ENCODE results near the gene PRR12.
"Not testable (repeated sequence)": the region's sequence is repeated elsewhere in the genome, so short reads cannot be mapped to it uniquely, and the experiment has no call there.

Gene PRR12

DNA sequence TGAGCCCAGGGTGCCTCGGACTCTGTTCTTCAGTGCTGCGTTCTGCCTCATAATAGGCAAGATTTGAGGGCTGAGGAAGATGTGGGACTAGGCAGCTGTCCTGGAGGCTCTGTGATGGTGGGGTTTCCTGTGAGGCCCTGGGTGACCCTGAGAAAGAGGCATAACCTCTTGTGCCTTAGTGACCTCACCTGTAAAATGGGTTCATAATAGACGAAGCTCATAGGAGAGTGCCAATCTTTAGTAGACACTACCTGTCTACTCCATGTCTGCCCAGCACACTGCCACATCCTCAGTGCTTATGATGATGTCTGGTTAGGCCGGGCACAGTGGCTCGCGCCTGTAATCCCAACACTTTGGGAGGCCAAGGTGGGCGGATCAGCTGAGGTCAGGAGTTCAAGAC is 25.6 kb downstream of the PRR12 start:
- no peak for DNase-seq (ENCODE audit: low read depth)

DNA sequence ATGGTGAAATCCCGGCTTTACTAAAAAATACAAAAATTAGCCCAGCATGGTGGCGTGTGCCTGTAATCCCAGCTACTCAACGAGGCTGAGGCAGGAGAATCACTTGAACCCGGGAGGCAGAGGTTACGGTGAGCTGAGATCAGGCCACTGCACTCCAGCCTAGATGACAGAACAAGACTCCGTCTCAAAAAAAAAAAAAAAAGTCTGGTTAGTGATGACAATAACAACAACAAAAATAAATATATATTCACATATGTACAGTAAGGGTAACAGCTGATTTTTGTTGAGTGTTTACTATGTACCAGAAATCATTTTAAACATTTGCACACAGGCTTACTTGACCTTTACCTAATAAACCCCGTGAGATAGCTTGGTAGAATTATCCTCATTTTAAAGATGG is 26.0 kb downstream of the PRR12 start:
- DNase-seq (ENCODE audit: low read depth): no peak

DNA sequence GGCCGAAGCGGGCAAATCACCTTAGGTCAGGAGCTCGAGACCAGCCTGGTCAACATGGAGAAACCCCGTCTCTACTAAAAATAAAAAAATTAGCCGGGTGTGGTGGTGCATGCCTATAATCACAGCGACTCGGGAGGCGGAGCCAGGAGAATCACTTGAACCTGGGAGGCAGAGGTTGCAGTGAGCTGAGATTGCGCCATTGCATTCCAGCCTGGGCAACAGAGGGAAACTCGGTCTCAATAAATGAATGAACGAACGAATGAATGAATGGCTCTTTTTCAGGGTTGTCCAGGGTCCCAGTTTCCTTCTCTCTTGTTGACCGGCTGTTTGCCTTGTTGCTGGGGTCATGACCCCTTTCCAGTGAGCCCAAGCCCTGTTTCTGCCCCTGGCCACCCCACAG is 26.9 kb downstream of the PRR12 start:
- DNase-seq (ENCODE audit: low read depth): not testable (repeated sequence)

GRCh38 chr19:49624967-49625910 is 34.3 kb downstream of the PRR12 start:
- DNase-seq (ENCODE audit: low read depth): no peak

GRCh38 chr19:49626226-49626625 is 35.2 kb downstream of the PRR12 start:
- DNase-seq (ENCODE audit: low read depth): no peak

DNA sequence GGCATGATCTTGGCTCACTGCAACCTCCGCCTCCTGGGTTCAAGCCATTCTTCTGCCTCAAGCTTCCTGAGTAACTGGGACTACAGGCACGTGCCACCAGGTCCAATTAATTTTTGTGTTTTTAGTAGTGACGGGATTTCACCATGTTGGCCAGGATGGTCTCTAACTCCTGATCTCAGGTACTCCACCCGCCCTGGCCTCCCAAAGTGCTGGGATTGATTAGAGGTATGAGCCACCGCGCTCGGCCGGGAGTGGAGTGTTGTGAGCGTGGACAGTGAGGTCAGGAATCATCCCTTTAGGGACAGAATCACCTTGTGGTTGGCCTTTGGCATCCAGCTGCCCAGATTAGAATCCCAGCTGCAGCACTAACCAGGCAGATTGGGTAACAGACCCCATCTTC is 38.7 kb downstream of the PRR12 start:
- DNase-seq (ENCODE audit: low read depth): no peak

DNA sequence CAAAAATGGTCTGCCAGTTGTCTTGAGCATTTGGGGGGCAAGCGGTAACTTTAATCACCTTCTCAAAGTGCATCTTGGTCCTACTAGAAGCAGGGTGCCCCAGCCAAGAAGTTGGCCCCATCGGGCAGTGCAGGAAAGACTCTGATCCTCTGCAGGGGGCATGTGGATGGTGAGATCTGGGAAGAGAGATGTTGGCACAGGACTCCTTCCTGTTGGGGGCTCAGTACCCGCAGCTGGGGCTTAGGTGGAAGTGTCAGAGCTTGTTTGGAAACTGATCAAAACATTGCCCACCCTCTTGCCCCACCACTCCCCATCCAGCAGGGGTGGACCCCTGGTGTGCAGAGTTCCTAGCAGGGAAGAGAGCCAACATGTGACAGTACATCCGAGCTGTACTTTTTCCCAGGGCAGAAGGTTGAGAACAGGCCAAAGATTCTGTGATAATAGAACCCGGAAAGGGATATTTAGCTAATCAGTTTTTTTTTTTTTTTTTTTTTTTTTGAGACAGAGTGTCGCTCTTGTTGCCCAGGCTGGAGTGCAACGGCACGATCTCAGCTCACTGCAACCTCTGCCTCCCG is 40.1 kb downstream of the PRR12 start:
- no peak for DNase-seq (ENCODE audit: low read depth)

DNA sequence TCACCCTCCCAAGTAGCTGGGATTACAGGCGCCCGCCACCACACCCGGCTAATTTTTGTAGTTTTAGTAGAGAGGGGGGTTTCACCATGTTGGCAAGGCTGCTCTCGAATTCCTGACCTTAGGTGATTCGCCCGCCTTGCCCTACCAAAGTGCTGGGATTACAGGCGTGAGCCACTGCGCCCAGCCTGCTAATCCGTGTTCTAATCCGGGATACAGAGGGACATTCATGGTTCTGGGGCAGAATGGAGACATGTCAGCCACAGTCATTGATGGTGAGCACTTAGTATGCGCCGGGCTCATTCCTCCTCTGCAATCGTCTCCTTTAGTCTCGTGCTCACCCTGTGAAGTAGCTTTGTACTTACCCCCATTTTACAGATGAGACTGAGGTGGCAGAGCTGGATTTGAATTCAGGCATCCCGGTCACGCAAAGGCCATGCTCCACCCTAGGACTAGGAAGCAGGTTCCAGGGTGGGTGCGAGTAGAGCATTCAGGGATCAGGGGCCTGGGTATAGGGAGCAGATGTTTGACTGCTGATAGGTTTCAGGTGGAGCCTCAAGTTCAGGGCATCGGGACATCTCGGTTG is 40.7 kb downstream of the PRR12 start:
- DNase-seq (ENCODE audit: low read depth): no peak

DNA sequence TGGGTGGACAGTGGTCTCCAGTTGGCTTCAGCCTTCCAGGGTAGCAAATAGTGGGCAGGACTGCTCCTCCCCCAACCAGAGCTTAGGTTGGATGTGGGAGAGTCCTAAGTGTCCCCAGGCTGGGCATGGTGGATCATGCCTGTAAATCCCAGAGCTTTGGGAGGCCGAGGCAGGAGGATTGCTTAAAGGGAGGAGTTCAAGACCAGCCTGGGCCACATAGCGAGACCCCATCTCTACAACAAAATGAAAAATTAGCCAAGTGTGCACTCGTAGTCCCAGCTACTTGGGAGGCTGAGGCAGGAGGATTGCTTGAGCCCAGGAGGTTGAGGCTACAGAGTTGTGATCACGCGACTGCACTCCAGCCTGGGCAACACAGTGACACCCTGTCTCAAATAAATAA is 41.6 kb downstream of the PRR12 start:
- DNase-seq (ENCODE audit: low read depth): no peak

DNA sequence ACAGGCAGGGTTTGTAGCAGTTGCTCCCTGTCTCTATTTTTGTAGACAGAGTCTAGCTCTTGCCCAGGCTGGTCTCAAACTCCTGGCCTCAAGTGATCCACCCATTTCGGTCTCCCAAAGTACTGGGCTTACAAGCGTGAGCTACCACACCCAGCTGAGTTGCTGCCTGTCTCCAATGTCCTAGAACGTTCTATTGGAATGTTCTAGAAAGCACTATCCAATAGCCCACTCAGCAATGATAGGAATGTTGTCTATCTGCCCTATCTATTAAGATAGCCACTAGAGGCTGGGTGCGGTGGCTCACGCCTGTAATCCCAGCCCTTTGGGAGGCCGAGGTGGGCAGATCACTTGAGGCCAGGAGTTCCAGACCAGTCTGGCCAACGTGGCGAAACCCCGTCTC is 42.3 kb downstream of the PRR12 start:
- not testable (repeated sequence) for DNase-seq (ENCODE audit: low read depth)

- DNase-seq (ENCODE audit: low read depth): no peak
These were observed 44.7 kb downstream of the PRR12 start for GRCh38 chr19:49635530-49636232.

DNA sequence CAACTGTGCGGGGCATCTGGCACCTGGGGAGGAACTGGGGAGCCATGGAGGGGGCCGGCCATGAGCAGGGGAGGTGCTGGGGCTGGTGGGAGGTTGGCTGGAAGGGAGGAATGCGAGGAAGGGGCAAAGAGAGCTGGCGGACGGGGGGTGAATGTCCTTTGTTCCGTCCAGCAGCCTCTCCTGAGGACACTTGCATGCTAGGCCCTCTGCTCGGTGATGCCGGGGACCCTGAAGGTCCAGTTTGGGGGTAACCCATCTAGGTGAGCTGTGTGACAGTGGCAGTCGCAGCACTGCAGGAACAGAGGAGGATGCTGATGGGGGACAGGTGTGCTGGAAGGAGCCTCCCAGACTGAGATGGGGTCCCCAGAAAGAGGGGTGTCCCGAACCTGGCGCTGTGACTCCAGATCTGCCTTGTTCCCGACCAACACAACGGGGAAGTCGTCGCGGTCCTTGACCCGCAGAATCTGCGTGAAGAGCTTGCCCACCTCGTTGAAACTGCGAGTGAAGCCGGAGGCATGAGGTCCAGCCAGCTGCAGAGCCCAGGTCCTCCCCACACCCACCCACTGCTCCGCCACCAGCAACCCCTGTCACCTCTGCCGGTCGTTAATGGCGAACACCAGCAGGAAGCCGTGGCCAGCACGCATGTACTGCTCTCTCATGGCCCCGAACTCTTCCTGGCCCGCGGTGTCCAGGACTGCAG is 45.4 kb downstream of the PRR12 start:
- no peak for DNase-seq (ENCODE audit: low read depth)

- DNase-seq (ENCODE audit: low read depth): no peak
These were observed 47.1 kb downstream of the PRR12 start for GRCh38 chr19:49637821-49638738.

GRCh38 chr19:49639401-49640112 is 48.6 kb downstream of the PRR12 start:
- no peak for DNase-seq (ENCODE audit: low read depth)

DNA sequence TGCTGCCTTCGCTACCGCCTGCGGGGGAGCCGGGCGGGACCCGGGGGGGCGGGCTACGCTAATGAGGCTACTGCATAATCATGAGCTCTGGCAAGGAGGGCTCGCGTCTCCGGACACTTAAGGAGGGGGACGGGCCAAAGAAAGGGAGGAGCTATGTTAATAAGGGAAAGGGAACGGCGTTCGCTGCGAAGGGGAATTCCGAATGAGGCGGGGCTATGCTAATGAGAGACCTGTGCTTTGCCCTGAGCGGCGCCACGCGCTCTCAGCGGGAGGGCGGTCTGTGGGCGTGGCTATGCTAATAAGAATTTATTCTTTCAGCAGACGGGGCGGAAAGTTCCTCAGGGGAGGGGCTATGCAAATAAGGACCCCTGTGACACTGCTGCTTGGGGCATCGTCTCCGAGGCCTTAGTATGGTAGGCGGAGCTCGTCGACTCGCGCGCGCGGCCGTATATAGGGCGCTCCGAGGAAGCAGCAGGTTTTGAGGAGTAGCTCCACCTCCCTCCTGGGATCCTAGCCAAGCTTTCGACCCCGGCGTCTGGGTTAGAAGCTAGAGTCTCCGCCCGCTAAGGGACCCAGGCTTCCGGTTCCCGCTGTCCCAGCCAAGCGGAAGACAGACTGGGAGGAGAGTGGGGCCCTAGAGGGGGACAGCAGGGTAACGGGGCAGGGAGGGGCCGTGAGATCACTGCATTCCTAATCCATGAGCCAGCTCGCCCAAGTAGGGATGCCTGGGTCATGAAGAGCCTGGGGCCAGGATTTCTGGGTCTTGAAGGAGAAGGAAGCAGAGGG is 49.3 kb downstream of the PRR12 start, which contains the start of gene RRAS:
Gene RRAS, minus strand, starts transcription at position 31 of the 786 bp plus-strand sequence. CDS start 45 bp downstream, outside the sequence.
- peak; percentile 100 for DNase-seq (ENCODE audit: low read depth)

DNA sequence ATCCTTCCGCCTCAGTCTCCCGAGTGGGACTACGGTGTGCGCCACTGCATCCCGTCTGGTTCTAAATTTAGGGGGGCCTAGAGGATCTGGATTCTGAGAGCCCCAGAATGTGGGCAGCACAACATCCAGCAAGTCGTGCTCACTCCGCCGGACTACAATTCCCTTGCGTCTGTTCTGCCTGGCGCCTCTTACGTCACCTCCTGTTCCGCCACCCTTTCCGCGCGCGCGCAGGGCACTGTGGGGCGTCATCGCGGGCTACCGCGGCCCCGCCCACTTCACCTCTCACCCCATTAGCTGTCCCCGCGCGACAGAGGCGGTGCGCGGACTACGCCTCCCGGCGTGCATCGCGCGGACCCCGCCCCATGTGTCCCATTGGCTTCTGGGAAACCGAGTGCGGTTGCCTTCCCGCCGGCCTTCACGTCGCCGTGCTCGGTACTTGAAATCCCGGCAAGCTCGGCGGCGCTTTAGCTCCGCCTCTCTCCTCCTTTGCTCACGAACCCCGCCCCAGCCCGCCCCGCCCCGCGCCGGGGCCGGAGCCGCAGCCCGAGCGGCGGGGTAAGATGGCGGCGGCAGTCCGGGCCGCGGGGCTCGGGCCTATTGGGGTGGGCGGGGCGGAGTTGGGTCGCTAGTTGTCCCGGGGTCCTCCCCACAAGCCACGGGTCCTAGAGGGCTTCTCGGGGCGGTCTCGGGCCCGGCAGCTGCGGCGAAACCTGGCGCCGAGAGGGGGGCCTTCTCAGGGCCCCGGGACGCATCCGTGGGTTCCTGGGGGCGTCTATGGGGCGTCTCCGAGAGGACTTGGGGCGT is 50.9 kb downstream of the PRR12 start, which contains the start of gene SCAF1:
Gene SCAF1, plus strand, starts transcription at position 522 of the 804 bp plus-strand sequence. CDS start 2,818 bp downstream, outside the sequence.
- DNase-seq (ENCODE audit: low read depth): peak; percentile 99

DNA sequence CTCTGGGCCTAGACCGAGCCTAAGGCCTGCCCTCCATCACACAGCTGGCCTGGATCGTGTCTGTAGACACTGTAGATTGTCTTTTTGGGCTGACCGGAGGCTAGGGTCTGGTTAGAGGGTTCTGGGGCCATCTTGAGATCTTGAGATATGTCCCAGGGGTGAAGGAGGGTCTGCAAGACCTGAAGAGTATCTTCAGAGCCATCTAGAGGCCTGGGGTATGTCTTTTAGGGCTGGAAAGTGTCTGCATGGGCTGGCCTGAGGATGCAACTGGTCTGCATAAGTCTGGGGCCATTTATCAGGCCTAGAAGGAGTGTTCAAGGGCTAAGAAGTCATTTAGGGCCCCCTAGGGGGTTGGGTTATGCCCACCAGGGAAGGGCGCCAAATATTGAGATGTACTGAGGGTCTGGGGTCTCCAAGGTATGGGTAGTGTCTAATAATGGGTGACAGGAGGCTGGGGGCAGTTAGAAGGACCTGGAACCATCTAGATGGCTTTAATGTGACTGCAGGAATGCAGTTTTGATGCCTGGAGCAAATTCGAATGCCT is 51.6 kb downstream of the PRR12 start:
- no peak for DNase-seq (ENCODE audit: low read depth)

- DNase-seq (ENCODE audit: low read depth): no peak
These were observed 52.5 kb downstream of the PRR12 start for GRCh38 chr19:49643466-49643865.

All from stimulated activated CD4-positive, alpha-beta T cell treated with anti-CD3 and anti-CD28 coated beads, Interleukin-2, amount 100 ng/mL, for 4 hours (primary cell).